ENCODE results near the gene ZNF22. TPM values are rescaled to one million over a fixed set of nuclear protein-coding genes. Genes with fewer than 3 reads are reported as not detected.

The ZNF22 gene
- total RNA-seq, 1 experiment from 2014 or later: 13.5 TPM

Other genes with a start within 250 kb of the ZNF22 start
- gene TMEM72, start 89.6 kb upstream of the ZNF22 start, total RNA-seq (2021; ENCODE audit: unreplicated experiment): not detected
- 2.8 TPM for gene RASSF4, start 41.1 kb upstream of the ZNF22 start, total RNA-seq (2021; ENCODE audit: unreplicated experiment)
- 3.8 TPM for gene DEPP1, start 22.1 kb upstream of the ZNF22 start, total RNA-seq (2021; ENCODE audit: unreplicated experiment)